22Rv1 (cell line): ENCODE measurements around the gene CCND1.

Experiments
- H3K27ac ChIP-seq: fragments of 450-650 bp; 2 replicates; pipeline ENCODE4 v1.5.1; 2017
- ZFX ChIP-seq: fragments of 450-650 bp; IDR thresholded peaks from 2 replicates; pipeline ENCODE4 v1.6.1; 2017; ENCODE audit warnings: antibody characterized with exemption, borderline replicate concordance
- TF ChIP-seq, protein P1 (sequence below): fragments of 450-650 bp; IDR thresholded peaks from 2 replicates; pipeline ENCODE4 v1.5.1; 2017; ENCODE audit warnings: mild to moderate bottlenecking

Gene CCND1

DNA sequence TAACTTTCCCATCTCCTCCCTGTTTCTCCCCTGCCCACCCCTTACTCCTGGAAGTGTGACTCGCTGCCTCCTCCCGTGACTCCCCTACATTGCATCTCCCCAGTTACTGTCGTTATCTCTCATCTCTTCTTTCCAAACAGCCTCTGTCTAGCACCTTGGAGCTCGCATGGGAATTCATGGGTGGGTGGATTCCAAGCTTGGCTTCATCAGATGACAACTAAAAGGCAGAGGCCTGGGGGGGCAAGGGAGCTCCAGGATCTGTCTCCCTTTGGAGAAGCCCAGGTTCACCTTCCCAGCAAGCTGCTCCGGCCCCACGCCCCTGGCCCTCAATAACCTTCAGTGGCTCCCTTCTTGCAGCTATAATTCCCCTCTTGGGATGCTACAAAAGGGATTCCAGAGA, 6.9 kb upstream of the CCND1 start:
- H3K27ac ChIP-seq, result peak overlapping the region; percentile 100
- TF ChIP-seq ZFX, result no peak
- TF ChIP-seq, protein P1, sequence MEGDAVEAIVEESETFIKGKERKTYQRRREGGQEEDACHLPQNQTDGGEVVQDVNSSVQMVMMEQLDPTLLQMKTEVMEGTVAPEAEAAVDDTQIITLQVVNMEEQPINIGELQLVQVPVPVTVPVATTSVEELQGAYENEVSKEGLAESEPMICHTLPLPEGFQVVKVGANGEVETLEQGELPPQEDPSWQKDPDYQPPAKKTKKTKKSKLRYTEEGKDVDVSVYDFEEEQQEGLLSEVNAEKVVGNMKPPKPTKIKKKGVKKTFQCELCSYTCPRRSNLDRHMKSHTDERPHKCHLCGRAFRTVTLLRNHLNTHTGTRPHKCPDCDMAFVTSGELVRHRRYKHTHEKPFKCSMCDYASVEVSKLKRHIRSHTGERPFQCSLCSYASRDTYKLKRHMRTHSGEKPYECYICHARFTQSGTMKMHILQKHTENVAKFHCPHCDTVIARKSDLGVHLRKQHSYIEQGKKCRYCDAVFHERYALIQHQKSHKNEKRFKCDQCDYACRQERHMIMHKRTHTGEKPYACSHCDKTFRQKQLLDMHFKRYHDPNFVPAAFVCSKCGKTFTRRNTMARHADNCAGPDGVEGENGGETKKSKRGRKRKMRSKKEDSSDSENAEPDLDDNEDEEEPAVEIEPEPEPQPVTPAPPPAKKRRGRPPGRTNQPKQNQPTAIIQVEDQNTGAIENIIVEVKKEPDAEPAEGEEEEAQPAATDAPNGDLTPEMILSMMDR, result no peak

DNA sequence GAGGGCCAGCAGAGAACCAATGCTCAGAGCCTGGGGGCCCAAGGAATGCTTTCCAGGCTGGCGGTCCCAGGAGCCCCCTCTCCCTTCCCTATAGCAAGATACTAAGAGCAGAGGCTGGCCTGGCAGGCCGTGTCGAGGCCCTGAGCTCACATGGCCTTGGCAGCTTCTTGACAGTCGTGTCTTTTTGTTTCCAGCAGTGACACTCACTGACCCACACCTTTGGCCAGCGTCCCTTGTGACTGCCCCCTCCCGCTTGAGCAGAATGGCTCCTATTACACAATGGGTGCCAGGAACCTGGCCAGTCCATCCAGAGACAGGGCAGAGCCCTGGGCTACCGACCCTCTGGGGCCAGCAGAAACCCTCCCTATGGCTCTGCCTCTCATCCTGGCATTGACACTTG, 6.4 kb upstream of the CCND1 start:
- H3K27ac ChIP-seq, result peak overlapping the region; percentile 100
- TF ChIP-seq ZFX, result no peak
- TF ChIP-seq, protein P1, result no peak

DNA sequence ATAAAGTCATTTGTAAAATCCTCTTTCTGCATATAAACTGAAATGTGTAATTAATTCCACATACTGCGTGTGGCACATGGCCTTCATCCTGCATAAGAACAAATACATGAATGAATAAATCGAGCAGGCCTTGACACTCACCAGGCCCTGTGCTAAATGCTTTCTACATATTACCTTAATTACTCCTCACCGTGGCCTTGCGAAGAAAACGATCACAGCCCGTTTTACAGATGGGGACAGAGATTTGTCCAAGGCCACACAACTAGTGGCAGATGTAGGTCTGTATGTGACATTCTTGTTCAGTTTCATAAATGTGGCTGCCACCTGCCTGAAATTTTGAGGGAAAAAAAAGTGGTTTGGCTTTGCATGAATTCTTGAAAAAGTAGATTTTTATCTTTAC, 5.8 kb upstream of the CCND1 start:
- peak overlapping the region; percentile 100 for H3K27ac ChIP-seq
- TF ChIP-seq ZFX, result no peak
- TF ChIP-seq, protein P1, result no peak

DNA sequence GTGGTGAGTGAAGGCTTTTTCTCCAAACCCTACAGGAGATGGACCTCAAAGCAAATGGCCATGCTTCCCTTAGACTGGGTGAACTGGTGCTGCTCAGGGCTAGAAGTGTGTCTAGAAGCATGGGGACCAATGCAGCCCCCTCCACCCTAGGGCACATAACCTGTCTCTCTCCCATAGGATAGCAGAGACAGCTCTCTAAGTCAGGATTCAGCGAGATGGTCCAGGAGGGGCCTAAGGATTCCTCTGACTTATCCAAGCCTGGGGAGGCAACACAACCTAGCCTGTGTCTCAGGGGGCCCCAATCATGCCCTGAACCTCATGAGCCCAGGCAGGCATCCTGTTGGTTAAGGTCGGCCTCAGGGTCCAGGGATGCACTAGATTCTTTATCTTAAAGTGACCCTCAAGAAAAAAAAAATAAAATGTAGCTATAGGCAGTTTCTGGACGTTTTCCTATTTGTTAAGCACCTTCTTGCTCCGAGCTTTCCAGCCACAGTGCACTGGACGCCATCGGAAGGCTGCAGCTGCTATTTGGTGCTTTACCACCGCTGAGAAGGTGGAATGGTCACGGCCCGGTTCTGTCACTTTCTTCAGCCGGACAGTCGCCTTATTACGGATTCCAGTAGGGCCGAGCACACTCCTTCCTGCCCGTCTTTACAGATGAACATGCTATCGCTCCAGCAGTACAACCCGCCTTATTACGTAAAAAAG, 5.0 kb upstream of the CCND1 start:
- TF ChIP-seq ZFX, result no peak
- TF ChIP-seq, protein P1, result no peak
- H3K27ac ChIP-seq, result peak overlapping the region; percentile 100

DNA sequence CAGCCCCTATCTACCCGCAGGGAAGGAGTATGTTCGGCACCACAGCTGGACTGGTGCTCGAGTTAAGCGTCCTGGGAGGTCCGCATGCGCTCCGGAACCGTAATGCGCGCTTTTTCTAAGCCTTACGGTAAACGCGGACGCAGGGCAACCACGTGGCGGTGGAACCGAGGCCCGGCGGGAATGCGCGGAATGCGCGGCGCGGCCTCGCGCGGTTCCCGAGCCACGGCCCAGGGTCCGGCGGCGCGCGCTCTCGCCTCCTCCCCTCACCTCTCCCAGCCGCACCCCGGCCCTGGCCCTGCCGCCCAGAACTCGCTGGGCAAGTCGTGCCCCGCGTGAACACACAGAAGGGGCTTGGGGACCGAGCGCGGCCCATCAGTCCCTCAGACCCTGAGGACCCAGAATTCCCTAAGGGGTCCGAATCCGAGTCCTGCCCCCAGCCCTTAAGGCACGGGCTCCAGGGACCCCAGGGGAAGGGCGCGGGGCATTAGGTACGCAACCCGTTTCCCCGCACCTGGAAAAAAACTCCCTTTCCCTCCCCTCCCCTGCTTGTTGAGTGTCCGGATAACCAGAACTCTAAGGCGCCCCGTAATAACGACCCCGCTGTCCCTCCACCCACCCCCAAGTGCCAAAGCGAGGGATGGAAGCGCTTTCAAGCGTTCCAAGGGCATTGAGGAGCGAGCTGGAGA, 4.3 kb upstream of the CCND1 start:
- TF ChIP-seq ZFX, result no peak
- TF ChIP-seq, protein P1, result no peak
- peak overlapping the region; percentile 100 for H3K27ac ChIP-seq

DNA sequence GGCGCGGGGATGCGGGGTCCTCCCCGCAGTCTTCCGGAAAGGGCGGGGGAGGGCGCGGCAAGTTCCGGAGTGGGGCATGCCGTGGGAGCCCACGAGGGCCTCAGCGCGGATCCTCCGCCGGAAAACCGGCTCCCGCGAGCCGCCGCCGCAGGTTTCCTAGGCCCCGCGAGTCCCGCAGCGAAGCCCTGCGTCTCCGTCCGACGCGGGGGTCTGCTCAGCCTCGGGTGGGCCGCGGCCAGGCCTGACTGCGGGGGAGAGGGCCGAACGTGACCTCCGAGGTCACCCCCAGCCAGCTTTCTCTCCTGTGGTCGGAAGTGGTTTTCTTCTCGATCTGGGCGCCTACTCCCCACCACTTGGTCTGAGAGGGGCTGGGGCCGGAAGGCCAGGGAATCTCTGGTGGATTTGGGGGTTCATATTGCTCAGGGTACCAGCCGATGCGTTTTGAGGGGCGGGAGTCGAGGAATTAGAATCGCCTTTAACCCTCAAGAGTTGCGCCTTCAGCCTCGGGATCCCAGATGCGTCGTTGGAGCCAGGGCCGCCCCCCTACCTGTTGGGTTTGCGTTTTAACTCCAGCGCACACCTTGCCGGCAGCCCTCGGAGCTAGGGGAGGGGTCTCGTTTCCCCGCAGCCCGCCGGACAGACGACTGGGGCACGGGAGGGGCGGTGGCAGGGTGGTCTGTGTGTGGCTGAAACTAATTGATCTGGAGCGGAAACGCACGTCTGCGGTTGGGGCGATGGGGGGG, 3.6 kb upstream of the CCND1 start:
- no peak for TF ChIP-seq ZFX
- TF ChIP-seq, protein P1, result no peak
- H3K27ac ChIP-seq, result peak overlapping the region; percentile 100
